ENCODE results near the gene CLEC4F. TPM values are rescaled to one million over a fixed set of nuclear protein-coding genes. Genes with fewer than 3 reads are reported as not detected.

Gene CLEC4F
- total and polyA plus RNA-seq, 2 of the 13 experiments (the other 11 are each of a cell fraction or from before 2014, with no cell fraction given) = 0.12 to 0.13 TPM

DNA sequence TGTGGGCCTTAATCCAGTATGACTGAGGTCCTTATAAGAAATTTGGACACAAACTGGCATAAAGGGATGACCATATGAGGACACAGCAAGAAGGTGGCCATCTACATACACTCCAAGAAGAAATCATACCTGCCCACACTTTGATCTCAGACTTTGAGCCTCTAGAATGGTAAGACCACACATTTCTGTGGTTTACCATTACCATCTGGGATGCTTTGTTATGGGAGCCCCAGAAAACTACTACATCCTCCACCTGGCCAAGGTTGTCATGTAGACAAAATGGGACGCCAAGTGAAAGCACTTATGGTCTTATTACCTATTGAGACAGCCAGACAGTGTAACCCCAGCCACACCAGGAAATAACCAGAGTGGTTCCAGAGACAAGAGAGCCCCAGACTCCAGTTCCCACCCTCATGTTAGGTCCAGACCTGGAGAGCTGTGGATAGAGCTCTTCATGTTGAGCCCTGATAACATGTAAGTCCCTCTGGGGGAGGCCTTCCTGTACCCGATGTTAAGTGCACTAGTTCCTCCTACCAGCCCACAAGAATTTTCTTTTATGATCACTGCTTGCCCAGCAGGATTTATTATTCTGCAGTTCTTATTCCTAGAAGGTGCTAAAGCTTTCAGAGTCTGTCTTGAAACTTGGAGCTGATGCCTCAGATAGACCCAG, 47.8 kb downstream of the CLEC4F start:
- 0% methylated on average over 2 of the region's 2 CpGs for WGBS (ENCODE audit: low lambda C conversion rate)
- Histone ChIP-seq H4K20me1 (ENCODE audit: insufficient read depth, low read length) (no peaks in the 10 kb centered on the region), H3K4me3 (replicated peaks in 1 of 3; ENCODE audit: insufficient read depth in 1 of 3, low read depth in 2 of 3, low read length in 3 of 3) (no peak overlapping the region), H3K27me3 (ENCODE audit: control insufficient read depth in 1 of 2, insufficient read depth in 2 of 2, low read length in 2 of 2) (peaks cover 2 to 44% of the 10 kb centered on the region in 2 experiments), H3K27ac (ENCODE audit: extremely low read length, insufficient read depth, low read length) (no peak overlapping the region), H3K79me2 (ENCODE audit: insufficient read depth, low read length) (no peaks in the 10 kb centered on the region), H3K9me3 (ENCODE audit: low read length) (no peaks in the 10 kb centered on the region), H3K9ac (ENCODE audit: insufficient read depth, low read depth, low read length) (no peak overlapping the region), H2AFZ (ENCODE audit: low read length) (no peak overlapping the region), H3K4me2 (ENCODE audit: low read depth, low read length) (no peak overlapping the region), H3K36me3 (replicated peaks in 1 of 2; ENCODE audit: control insufficient read depth in 1 of 2, insufficient read depth in 2 of 2, low read length in 2 of 2) (no peaks in the 10 kb centered on the region), H3K4me1 (ENCODE audit: insufficient read depth, low read length) (no peaks in the 10 kb centered on the region)
- POLR2A ChIA-PET = no interaction called here
- CTCF ChIA-PET (ENCODE audit: low intra/inter-chr PET ratio, low total read pairs) = no interaction called here
- intact Hi-C loops (cut with micrococcal nuclease; ENCODE audit: unreplicated experiment) = no loop called here
- TF ChIP-seq ATF7 (IDR thresholded peaks at IDR 0.05) (peak; percentile 26; the same call in 1 of the 2 replicates), ATF7 (CRISPR knock-in tag; IDR thresholded peaks at IDR 0.05) (no peak), ZNF510 (CRISPR knock-in tag; IDR thresholded peaks at IDR 0.05; ENCODE audit: low read depth) (no peak)
- no TSS peak for BruUV-seq (replicated peaks)
- DNase-seq (ENCODE audit: low spot score) (no peak), FAIRE-seq (no peak), ATAC-seq (no peak)
- in situ Hi-C loops (cut with HindIII; ENCODE audit: extremely low pct_ligation_motif_present, low pct_unique_long_range_greater_than_20kb) = loop anchor here (5.0 kb wide), 1 partner anchor 115 kb away; no protein-coding TSS in a partner anchor

DNA sequence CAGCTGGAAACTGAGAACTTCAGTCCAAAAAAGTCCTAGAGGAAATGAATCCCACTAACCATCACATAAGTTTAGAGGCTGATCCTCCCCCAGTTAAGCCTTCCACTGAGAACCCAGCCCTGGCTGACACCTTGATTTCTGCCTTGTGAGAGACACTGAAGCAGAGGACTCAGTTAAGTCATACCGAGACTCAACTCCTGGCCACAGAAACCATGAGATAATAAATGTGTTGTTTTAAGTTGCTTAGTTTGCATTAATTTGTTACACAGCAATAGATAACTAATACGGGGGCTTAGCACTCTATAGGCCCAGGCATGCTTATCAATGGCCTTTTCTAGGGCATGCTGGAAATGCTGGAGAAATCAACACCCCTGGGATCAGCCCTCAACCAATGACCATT, 49.0 kb downstream of the CLEC4F start:
- TF ChIP-seq, protein P1, sequence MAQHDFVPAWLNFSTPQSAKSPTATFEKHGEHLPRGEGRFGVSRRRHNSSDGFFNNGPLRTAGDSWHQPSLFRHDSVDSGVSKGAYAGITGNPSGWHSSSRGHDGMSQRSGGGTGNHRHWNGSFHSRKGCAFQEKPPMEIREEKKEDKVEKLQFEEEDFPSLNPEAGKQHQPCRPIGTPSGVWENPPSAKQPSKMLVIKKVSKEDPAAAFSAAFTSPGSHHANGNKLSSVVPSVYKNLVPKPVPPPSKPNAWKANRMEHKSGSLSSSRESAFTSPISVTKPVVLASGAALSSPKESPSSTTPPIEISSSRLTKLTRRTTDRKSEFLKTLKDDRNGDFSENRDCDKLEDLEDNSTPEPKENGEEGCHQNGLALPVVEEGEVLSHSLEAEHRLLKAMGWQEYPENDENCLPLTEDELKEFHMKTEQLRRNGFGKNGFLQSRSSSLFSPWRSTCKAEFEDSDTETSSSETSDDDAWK (CRISPR knock-in tag; IDR thresholded peaks at IDR 0.05) = no peak
- TF ChIP-seq MAFF (IDR thresholded peaks at IDR 0.05; ENCODE audit: low read depth, low read length) = 0 out of 2 replicates have a peak, but pooled peaks have one; percentile 13
- peak; percentile 27 to 34; a peak in 2 of 4 replicates for TF ChIP-seq MAFK (conservative IDR thresholded peaks at IDR 0.05 in 1 of 2, IDR thresholded peaks at IDR 0.05 in 1 of 2; ENCODE audit: low read length in 2 of 2)
- no peak for DNase-seq (ENCODE audit: low spot score)
- H3K36me3 ChIP-seq (replicated peaks in 1 of 2; ENCODE audit: control insufficient read depth in 1 of 2, insufficient read depth in 2 of 2, low read length in 2 of 2) = no peaks in the 10 kb centered on the region
- H3K4me1 ChIP-seq (ENCODE audit: insufficient read depth, low read length) = no peaks in the 10 kb centered on the region
- H3K4me2 ChIP-seq (ENCODE audit: low read depth, low read length) = no peak overlapping the region
- in situ Hi-C loops (cut with HindIII; ENCODE audit: extremely low pct_ligation_motif_present, low pct_unique_long_range_greater_than_20kb) = loop anchor here (5.0 kb wide), 1 partner anchor 114 kb away; no protein-coding TSS in a partner anchor
- peaks cover 2 to 55% of the 10 kb centered on the region in 2 experiments for H3K27me3 ChIP-seq (ENCODE audit: control insufficient read depth in 1 of 2, insufficient read depth in 2 of 2, low read length in 2 of 2)
- H3K79me2 ChIP-seq (ENCODE audit: insufficient read depth, low read length) = no peaks in the 10 kb centered on the region
- no peak overlapping the region for H2AFZ ChIP-seq (ENCODE audit: low read length)
- no peaks in the 10 kb centered on the region for H3K9me3 ChIP-seq (ENCODE audit: low read length)
- WGBS (ENCODE audit: low lambda C conversion rate) = 0% methylated on average over 2 of the region's 2 CpGs
- FAIRE-seq = no peak
- H3K27ac ChIP-seq (ENCODE audit: extremely low read length, insufficient read depth, low read length) = no peak overlapping the region
- no peaks in the 10 kb centered on the region for H4K20me1 ChIP-seq (ENCODE audit: insufficient read depth, low read length)
- no peak for ATAC-seq
- H3K9ac ChIP-seq (ENCODE audit: insufficient read depth, low read depth, low read length) = no peak overlapping the region
- no peak overlapping the region for H3K4me3 ChIP-seq (replicated peaks in 1 of 3; ENCODE audit: insufficient read depth in 1 of 3, low read depth in 2 of 3, low read length in 3 of 3)
- intact Hi-C loops (cut with micrococcal nuclease; ENCODE audit: unreplicated experiment) = no loop called here
- ChIA-PET POLR2A (no interaction called here), CTCF (ENCODE audit: low intra/inter-chr PET ratio, low total read pairs) (no interaction called here)
- BruUV-seq (replicated peaks) = no TSS peak

Measured in HepG2 (cell line).